ENCODE results near the gene ZNF845. TPM values are rescaled to one million over a fixed set of nuclear protein-coding genes. Genes with fewer than 3 reads are reported as not detected.
A peak's percentile ranks its signal among the peaks of the same experiment; 100 is the strongest.

Gene ZNF845
- total RNA-seq, 2 donors from 2014 or later: 3.0 to 4.2 TPM

GRCh38 chr19:53308339-53308811 is 25.2 kb upstream of the ZNF845 start:
- no peak overlapping the region for H3K4me3 ChIP-seq
- TF ChIP-seq CTCF (IDR thresholded peaks at IDR 0.05) (peak in 5 of 7 experiments; percentile 20 to 42 (median 25)), POLR2A (IDR thresholded peaks at IDR 0.05) (no peak)
- intact Hi-C loops (cut with DNase I): no loop called here
- no peak overlapping the region for H3K27ac ChIP-seq
- H3K4me1 ChIP-seq: no peaks in the 10 kb centered on the region
- ATAC-seq (no peak), DNase-seq (peak in 3 of 4 donors; percentile 3 to 17 (median 13))
- peaks cover 0 to 5% (median 0%) of the 10 kb centered on the region in 3 donors for H3K9me3 ChIP-seq
- 1 to 6% methylated on average over 9 to 32 of the region's 32 CpGs for WGBS, 2 donors
- H3K27me3 ChIP-seq: peaks cover 0 to 4% of the 10 kb centered on the region in 2 donors
- no peaks in the 10 kb centered on the region for H3K36me3 ChIP-seq (replicated peaks in 1 of 2; ENCODE audit: insufficient read depth in 1 of 2, low read depth in 2 of 2)

- WGBS, 2 donors: 25 to 40% methylated on average over 11 of the region's 11 CpGs
Measured at GRCh38 chr19:53311044-53311443, 22.5 kb upstream of the ZNF845 start.

GRCh38 chr19:53311897-53312296 is 21.7 kb upstream of the ZNF845 start:
- Histone ChIP-seq H3K9me3 (peaks cover 0 to 5% (median 0%) of the 10 kb centered on the region in 3 donors), H3K36me3 (replicated peaks in 1 of 2; ENCODE audit: insufficient read depth in 1 of 2, low read depth in 2 of 2) (no peaks in the 10 kb centered on the region), H3K4me1 (no peaks in the 10 kb centered on the region), H3K4me3 (no peak overlapping the region), H3K27ac (no peak overlapping the region), H3K27me3 (peaks cover 0 to 4% of the 10 kb centered on the region in 2 donors)
- 49 to 67% methylated on average over 12 of the region's 12 CpGs for WGBS, 2 donors
- TF ChIP-seq POLR2A (IDR thresholded peaks at IDR 0.05) (no peak), CTCF (IDR thresholded peaks at IDR 0.05) (no peak)
- ATAC-seq (no peak), DNase-seq (no peak)
- intact Hi-C loops (cut with DNase I): no loop called here

More at GRCh38 chr19:53311044-53311443, 22.5 kb upstream of the ZNF845 start:
- H3K4me3 ChIP-seq: no peak overlapping the region
- no peak for DNase-seq
- intact Hi-C loops (cut with DNase I): no loop called here
- H3K27me3 ChIP-seq: peaks cover 0 to 4% of the 10 kb centered on the region in 2 donors
- ATAC-seq: no peak
- no peaks in the 10 kb centered on the region for H3K36me3 ChIP-seq (replicated peaks in 1 of 2; ENCODE audit: insufficient read depth in 1 of 2, low read depth in 2 of 2)
- TF ChIP-seq CTCF (IDR thresholded peaks at IDR 0.05) (no peak), POLR2A (IDR thresholded peaks at IDR 0.05) (no peak)
- no peaks in the 10 kb centered on the region for H3K4me1 ChIP-seq
- H3K9me3 ChIP-seq: peaks cover 0 to 5% (median 0%) of the 10 kb centered on the region in 3 donors
- H3K27ac ChIP-seq: no peak overlapping the region

DNA sequence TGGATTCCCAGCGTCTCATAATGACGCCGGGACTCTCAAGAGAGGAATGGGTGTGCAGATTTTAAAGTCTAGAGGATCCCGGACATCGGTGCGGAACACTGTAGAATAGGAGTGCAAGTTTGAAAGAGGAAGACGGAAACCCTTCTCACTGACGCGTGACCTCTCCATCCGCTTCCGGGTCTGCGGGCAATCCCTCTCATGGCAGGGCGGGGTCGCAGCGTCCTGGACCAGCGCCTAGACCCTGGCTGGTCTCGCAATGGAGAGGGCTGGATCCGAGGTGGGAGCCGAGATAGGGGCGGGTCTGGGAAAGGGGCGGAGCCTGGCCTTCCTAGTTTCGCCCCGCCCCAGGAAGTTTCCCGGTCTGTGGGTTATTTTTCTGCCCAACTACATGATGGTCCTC is 4.6 kb upstream of the ZNF845 start:
- H3K36me3 ChIP-seq (replicated peaks in 1 of 2; ENCODE audit: insufficient read depth in 1 of 2, low read depth in 2 of 2): no peaks in the 10 kb centered on the region
- no peak overlapping the region for H3K27ac ChIP-seq
- TF ChIP-seq CTCF (IDR thresholded peaks at IDR 0.05): no peak
- TF ChIP-seq POLR2A (IDR thresholded peaks at IDR 0.05): no peak
- no peak overlapping the region for H3K4me3 ChIP-seq
- H3K9me3 ChIP-seq: peaks cover 0 to 12% (median 0%) of the 10 kb centered on the region in 3 donors
- peaks cover 5% of the 10 kb centered on the region for H3K4me1 ChIP-seq
- ATAC-seq (no peak), DNase-seq (peak in 3 of 4 donors; percentile 17 to 22 (median 22))
- intact Hi-C loops (cut with DNase I): no loop called here
- H3K27me3 ChIP-seq: no peaks in the 10 kb centered on the region
- WGBS, 2 donors: 19 to 24% methylated on average over 24 of the region's 24 CpGs

DNA sequence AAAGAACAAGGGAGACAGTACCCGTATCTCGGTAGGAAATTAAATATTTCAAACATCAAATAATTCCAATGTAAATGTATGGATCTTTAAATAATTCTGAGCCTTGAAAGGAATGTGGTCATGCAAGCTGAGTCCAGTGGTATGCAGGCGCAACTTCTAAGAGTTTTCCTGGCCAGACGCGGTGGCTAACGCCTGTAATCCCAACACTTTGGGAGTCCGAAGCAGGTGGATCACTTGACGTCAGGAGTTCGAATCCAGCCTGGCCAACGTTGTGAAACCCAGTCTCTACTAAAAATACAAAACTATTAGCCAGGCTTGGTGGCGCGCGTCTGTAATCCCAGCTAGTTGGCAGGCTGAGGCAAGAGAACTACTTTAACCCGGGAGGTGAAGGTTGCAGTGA is 1.1 kb upstream of the ZNF845 start:
- intact Hi-C loops (cut with DNase I): loop anchor here (10.0 kb wide), 1 partner anchor 138 kb away; the partner anchor contains the start of gene ZNF665
- 43 to 45% methylated on average over 14 of the region's 14 CpGs for WGBS, 2 donors
- no peak for TF ChIP-seq POLR2A (IDR thresholded peaks at IDR 0.05)
- no peak for TF ChIP-seq CTCF (IDR thresholded peaks at IDR 0.05)
- H3K36me3 ChIP-seq (replicated peaks in 1 of 2; ENCODE audit: insufficient read depth in 1 of 2, low read depth in 2 of 2): no peaks in the 10 kb centered on the region
- peaks cover 0 to 11% (median 0%) of the 10 kb centered on the region in 3 donors for H3K9me3 ChIP-seq
- no peaks in the 10 kb centered on the region for H3K27me3 ChIP-seq
- no peak for ATAC-seq
- no peak for DNase-seq
- H3K4me1 ChIP-seq: peaks cover 12% of the 10 kb centered on the region
- H3K4me3 ChIP-seq: no peak overlapping the region
- peak overlapping the region in 1 of 4 donors; percentile 78 for H3K27ac ChIP-seq

Measured in body of pancreas (tissue), 4 donors.